Right lobe of liver (tissue), 4 donors: ENCODE data around the gene KMT2A.

Experiments used
- POLR2A ChIP-seq: fragments of 450-650 bp; IDR thresholded peaks from one replicate; pipeline ENCODE4 v1.6.1; 2017; ENCODE audit warnings: antibody characterized with exemption, mild to moderate bottlenecking
- TF ChIP-seq, protein P1 (sequence below), 4 donors: fragments of 200-600 bp in 3 of 4; fragments of 450-650 bp in 1 of 4; IDR thresholded peaks; one replicate each; pipeline versions ENCODE4 v1.5.1 to v1.8.0; 2016 to 2022; ENCODE audit warnings: antibody characterized with exemption in 4 of 4, mild to moderate bottlenecking in 2 of 4
- donor health status: DM: no; HTN: no; CAD: no.
- donor health status: DM: no; HTN: no; CAD: no.
- donor health status: DM: no; HTN: yes; CAD: no.

- TF ChIP-seq, protein P1, sequence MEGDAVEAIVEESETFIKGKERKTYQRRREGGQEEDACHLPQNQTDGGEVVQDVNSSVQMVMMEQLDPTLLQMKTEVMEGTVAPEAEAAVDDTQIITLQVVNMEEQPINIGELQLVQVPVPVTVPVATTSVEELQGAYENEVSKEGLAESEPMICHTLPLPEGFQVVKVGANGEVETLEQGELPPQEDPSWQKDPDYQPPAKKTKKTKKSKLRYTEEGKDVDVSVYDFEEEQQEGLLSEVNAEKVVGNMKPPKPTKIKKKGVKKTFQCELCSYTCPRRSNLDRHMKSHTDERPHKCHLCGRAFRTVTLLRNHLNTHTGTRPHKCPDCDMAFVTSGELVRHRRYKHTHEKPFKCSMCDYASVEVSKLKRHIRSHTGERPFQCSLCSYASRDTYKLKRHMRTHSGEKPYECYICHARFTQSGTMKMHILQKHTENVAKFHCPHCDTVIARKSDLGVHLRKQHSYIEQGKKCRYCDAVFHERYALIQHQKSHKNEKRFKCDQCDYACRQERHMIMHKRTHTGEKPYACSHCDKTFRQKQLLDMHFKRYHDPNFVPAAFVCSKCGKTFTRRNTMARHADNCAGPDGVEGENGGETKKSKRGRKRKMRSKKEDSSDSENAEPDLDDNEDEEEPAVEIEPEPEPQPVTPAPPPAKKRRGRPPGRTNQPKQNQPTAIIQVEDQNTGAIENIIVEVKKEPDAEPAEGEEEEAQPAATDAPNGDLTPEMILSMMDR (IDR thresholded peaks at IDR 0.05) = no peak
- no peak for TF ChIP-seq POLR2A
These were observed 101.2 kb downstream of the KMT2A start for GRCh38 chr11:118537409-118537980.
